ENCODE measurements around the gene FAM83B. TPM values are rescaled to one million over a fixed set of nuclear protein-coding genes. Genes with fewer than 3 reads are reported as not detected.

The FAM83B gene
- total and polyA plus RNA-seq, 2 of the 13 experiments (the other 11 are each of a cell fraction or from before 2014, with no cell fraction given) = not detected

- TF ChIP-seq HNF1A (IDR thresholded peaks at IDR 0.05; ENCODE audit: low read depth) (peak; percentile 37; the same call in 1 of the 2 replicates), HNF1A (CRISPR knock-in tag; IDR thresholded peaks at IDR 0.05; ENCODE audit: borderline replicate concordance) (no peak; the same call in 1 of the 2 replicates), PHF5A (CRISPR knock-in tag; IDR thresholded peaks at IDR 0.05; ENCODE audit: low read depth, unreplicated experiment) (no peak), CTCF (CRISPR knock-in tag; IDR thresholded peaks at IDR 0.05) (no peak), FOXP4 (CRISPR knock-in tag; IDR thresholded peaks at IDR 0.05) (peak; percentile 52), CEBPB (IDR thresholded peaks at IDR 0.05; ENCODE audit: borderline replicate concordance, low read depth, low read length) (peak; percentile 78; the same call in 1 of the 2 replicates), WIZ (CRISPR knock-in tag; IDR thresholded peaks at IDR 0.05) (0 out of 2 replicates have a peak, but pooled peaks have one; percentile 33), ZNF235 (CRISPR knock-in tag; IDR thresholded peaks at IDR 0.05; ENCODE audit: borderline replicate concordance) (no peak), TFDP1 (CRISPR knock-in tag; IDR thresholded peaks at IDR 0.05; ENCODE audit: borderline replicate concordance) (0 out of 2 replicates have a peak, but pooled peaks have one; percentile 35), BCL3 (CRISPR knock-in tag; IDR thresholded peaks at IDR 0.05) (no peak), ZNF574 (CRISPR knock-in tag; IDR thresholded peaks at IDR 0.05) (no peak), ZNF350 (CRISPR knock-in tag; IDR thresholded peaks at IDR 0.05; ENCODE audit: borderline replicate concordance, low read depth) (no peak), ZNF331 (CRISPR knock-in tag; IDR thresholded peaks at IDR 0.05) (peak; percentile 77; the same call in 1 of the 2 replicates)
Observed at GRCh38 chr6:54929245-54929909, 82.8 kb downstream of the FAM83B start (continued).

Data from HepG2 (cell line).